Measurements from ENCODE around the gene GSG1. TPM values are rescaled to one million over a fixed set of nuclear protein-coding genes. Genes with fewer than 3 reads are reported as not detected.
"Not testable (repeated sequence)": the region's sequence is repeated elsewhere in the genome, so short reads cannot be mapped to it uniquely, and the experiment has no call there.

Gene GSG1
- total RNA-seq, 1 experiment from 2014 or later, result 0.22 TPM

DNA sequence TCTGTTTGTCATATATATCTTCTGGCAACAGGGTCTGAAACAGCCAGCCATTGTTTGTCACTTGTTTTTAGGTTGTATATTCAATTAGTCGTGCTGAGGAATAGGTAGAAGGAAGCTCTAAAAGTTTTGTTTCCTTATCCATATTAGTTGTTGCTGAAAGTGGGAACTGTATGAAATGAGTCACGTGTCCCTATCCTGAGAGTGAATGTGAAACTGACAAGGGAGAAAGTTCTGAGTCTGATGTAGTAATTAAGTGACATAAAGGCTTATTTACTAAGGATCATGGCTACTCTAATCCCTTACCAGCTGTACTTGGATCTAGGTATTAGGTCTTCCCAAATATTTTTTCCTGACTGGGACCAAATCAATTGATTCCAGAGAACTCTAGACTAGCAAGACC lies 42.9 kb downstream of the GSG1 start:
- no peak overlapping the region for H2BK20ac ChIP-seq (ENCODE audit: low read depth, low read length, poor library complexity, severe bottlenecking)
- H3K79me1 ChIP-seq (ENCODE audit: insufficient read depth, low read depth, low read length, poor library complexity, severe bottlenecking), result no peaks in the 10 kb centered on the region
- H4K8ac ChIP-seq (replicated peaks; ENCODE audit: insufficient read length, low read depth, low read length), result no peak overlapping the region
- no peak overlapping the region for H3K56ac ChIP-seq (ENCODE audit: insufficient read length, low read depth, low read length)
- no peak overlapping the region for H3K14ac ChIP-seq (ENCODE audit: insufficient read depth, low read length)
- no peak overlapping the region for H4K5ac ChIP-seq (ENCODE audit: insufficient read length, low read depth, low read length)
- H3K4me3 Mint-ChIP-seq, result no peak overlapping the region
- no peak overlapping the region for H4K91ac ChIP-seq (ENCODE audit: insufficient read length, low read depth, low read length)
- H3K4ac ChIP-seq (ENCODE audit: low read depth, low read length), result no peak overlapping the region
- H3K27me3 Mint-ChIP-seq (ENCODE audit: low read depth), result no peaks in the 10 kb centered on the region
- H3K4me1 Mint-ChIP-seq, result peaks cover 13 to 16% of the 10 kb centered on the region in 2 experiments
- no CpG with 5 or more reads among the region's 2 CpGs for WGBS (ENCODE audit: extremely low coverage, insufficient read length, low lambda C conversion rate)
- H3K23me2 ChIP-seq (ENCODE audit: insufficient read length, low read depth, low read length, poor library complexity, severe bottlenecking), result no peaks in the 10 kb centered on the region
- H3K27ac Mint-ChIP-seq, result no peak overlapping the region
- H3K79me2 ChIP-seq (ENCODE audit: insufficient read depth, low read length), result no peaks in the 10 kb centered on the region
- H3K9me3 ChIP-seq (ENCODE audit: control insufficient read depth, low read depth, low read length), result no peaks in the 10 kb centered on the region
- no peak for TF ChIP-seq CTCF (conservative IDR thresholded peaks at IDR 0.05)
- H3K36me3 Mint-ChIP-seq (ENCODE audit: insufficient read depth in 1 of 3, low read depth in 3 of 3), result peaks cover 17 to 39% (median 31%) of the 10 kb centered on the region in 3 experiments
- no peaks in the 10 kb centered on the region for H4K20me1 ChIP-seq (ENCODE audit: control insufficient read depth, insufficient read depth, insufficient read length)
- H3K27ac ChIP-seq (ENCODE audit: insufficient read length, low read depth, low read length), result no peak overlapping the region
- no peak overlapping the region for H2BK12ac ChIP-seq (ENCODE audit: insufficient read length, low read depth, low read length)
- no peaks in the 10 kb centered on the region for H3K9me3 Mint-ChIP-seq
- no peak overlapping the region for H2BK120ac ChIP-seq (ENCODE audit: low read depth, low read length, poor library complexity, severe bottlenecking)
- H3K9ac ChIP-seq (ENCODE audit: extremely low read depth, insufficient read length, low read length), result no peak overlapping the region
- no peak overlapping the region for H2AK5ac ChIP-seq (ENCODE audit: insufficient read length, low read length)
- no peak overlapping the region for H2AFZ ChIP-seq (ENCODE audit: low read length)
- H2BK15ac ChIP-seq (ENCODE audit: low read depth, low read length), result no peak overlapping the region
- H2BK5ac ChIP-seq (ENCODE audit: insufficient read length, low read length), result no peak overlapping the region
- H3T11ph ChIP-seq (ENCODE audit: low read length), result no peak overlapping the region
- no peak for DNase-seq
- H3K27me3 ChIP-seq (ENCODE audit: insufficient read depth, low read length), result no peaks in the 10 kb centered on the region
- H3K18ac ChIP-seq (ENCODE audit: insufficient read length, low read depth, low read length), result no peak overlapping the region
- H3K4me1 ChIP-seq (ENCODE audit: insufficient read depth, low read length), result no peaks in the 10 kb centered on the region
- no peak overlapping the region for H3K23ac ChIP-seq (ENCODE audit: insufficient read length, low read depth, low read length)
- no peak overlapping the region for H3K4me2 ChIP-seq (ENCODE audit: insufficient read depth, insufficient read length, low read length)

DNA sequence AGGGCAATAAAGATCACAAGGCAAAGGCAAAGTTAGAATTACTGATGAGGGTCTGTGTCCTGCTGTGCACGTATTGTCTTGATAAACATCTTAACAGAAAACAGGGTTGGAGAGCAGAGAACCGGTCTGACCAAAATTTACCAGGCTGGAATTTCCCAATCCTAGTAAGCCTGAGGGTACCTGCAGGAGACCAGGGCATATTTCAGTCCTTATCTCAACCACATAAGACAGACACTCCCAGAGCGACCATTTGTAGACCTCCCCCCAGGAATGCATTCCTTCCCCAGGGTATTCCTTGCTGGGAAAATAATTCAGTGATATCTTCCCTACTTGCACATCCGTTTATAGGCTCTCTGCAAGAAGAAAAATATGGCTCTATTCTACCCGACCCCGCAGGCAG lies 49.9 kb downstream of the GSG1 start:
- not testable (repeated sequence) for H2BK5ac ChIP-seq (ENCODE audit: insufficient read length, low read length); H3K56ac ChIP-seq (ENCODE audit: insufficient read length, low read depth, low read length); H3K27me3 Mint-ChIP-seq (ENCODE audit: low read depth); H2BK12ac ChIP-seq (ENCODE audit: insufficient read length, low read depth, low read length); H4K20me1 ChIP-seq (ENCODE audit: control insufficient read depth, insufficient read depth, insufficient read length); H3K27me3 ChIP-seq (ENCODE audit: insufficient read depth, low read length); H3K4me3 Mint-ChIP-seq; H3K79me2 ChIP-seq (ENCODE audit: insufficient read depth, low read length); H3T11ph ChIP-seq (ENCODE audit: low read length); H3K4ac ChIP-seq (ENCODE audit: low read depth, low read length); H3K9ac ChIP-seq (ENCODE audit: extremely low read depth, insufficient read length, low read length); H2BK120ac ChIP-seq (ENCODE audit: low read depth, low read length, poor library complexity, severe bottlenecking); H3K79me1 ChIP-seq (ENCODE audit: insufficient read depth, low read depth, low read length, poor library complexity, severe bottlenecking); H3K27ac ChIP-seq (ENCODE audit: insufficient read length, low read depth, low read length); H3K27ac Mint-ChIP-seq; H2AFZ ChIP-seq (ENCODE audit: low read length); DNase-seq; H3K14ac ChIP-seq (ENCODE audit: insufficient read depth, low read length); H4K91ac ChIP-seq (ENCODE audit: insufficient read length, low read depth, low read length); H3K23me2 ChIP-seq (ENCODE audit: insufficient read length, low read depth, low read length, poor library complexity, severe bottlenecking); H4K8ac ChIP-seq (replicated peaks; ENCODE audit: insufficient read length, low read depth, low read length); H2AK5ac ChIP-seq (ENCODE audit: insufficient read length, low read length); H4K5ac ChIP-seq (ENCODE audit: insufficient read length, low read depth, low read length); H3K18ac ChIP-seq (ENCODE audit: insufficient read length, low read depth, low read length); H3K9me3 ChIP-seq (ENCODE audit: control insufficient read depth, low read depth, low read length); H3K4me1 ChIP-seq (ENCODE audit: insufficient read depth, low read length); H2BK20ac ChIP-seq (ENCODE audit: low read depth, low read length, poor library complexity, severe bottlenecking); H3K23ac ChIP-seq (ENCODE audit: insufficient read length, low read depth, low read length); H3K4me2 ChIP-seq (ENCODE audit: insufficient read depth, insufficient read length, low read length); H2BK15ac ChIP-seq (ENCODE audit: low read depth, low read length)
- H3K36me3 Mint-ChIP-seq (ENCODE audit: insufficient read depth in 1 of 3, low read depth in 3 of 3), result peaks cover 36 to 49% (median 39%) of the 10 kb centered on the region in 3 experiments
- H3K9me3 Mint-ChIP-seq, result peaks cover 22 to 23% of the 10 kb centered on the region in 2 experiments
- no CpG with 5 or more reads among the region's 6 CpGs for WGBS (ENCODE audit: extremely low coverage, insufficient read length, low lambda C conversion rate)
- peaks cover 31 to 32% of the 10 kb centered on the region in 2 experiments for H3K4me1 Mint-ChIP-seq
